ENCODE data around the gene RTTN. TPM values are rescaled to one million over a fixed set of nuclear protein-coding genes. Genes with fewer than 3 reads are reported as not detected.

RTTN gene
- total and polyA plus RNA-seq, 9 of the 15 experiments (the other 6 are each of a cell fraction or from before 2014, with no cell fraction given), result 3.1 to 18.3 (median 10.6) TPM

DNA sequence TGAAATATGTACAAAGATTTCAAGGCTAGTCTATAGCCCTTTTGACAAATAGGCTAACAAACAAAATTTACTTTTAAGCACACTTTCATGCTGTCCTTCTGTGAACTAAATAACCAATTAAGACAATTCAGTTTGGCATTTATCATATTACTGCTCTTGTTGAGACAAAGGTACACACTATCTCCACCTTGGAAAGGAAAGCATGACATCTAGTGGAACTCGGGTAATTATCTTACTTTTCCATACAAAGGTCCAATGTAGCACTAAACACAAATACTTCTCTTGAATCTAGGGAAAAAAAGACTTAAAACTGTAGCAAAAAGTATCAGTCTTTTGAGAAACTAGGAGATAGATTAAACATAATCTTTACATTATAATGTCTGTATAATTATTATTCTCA is 132.8 kb downstream of the RTTN start (continued):
- TF ChIP-seq, protein P1, sequence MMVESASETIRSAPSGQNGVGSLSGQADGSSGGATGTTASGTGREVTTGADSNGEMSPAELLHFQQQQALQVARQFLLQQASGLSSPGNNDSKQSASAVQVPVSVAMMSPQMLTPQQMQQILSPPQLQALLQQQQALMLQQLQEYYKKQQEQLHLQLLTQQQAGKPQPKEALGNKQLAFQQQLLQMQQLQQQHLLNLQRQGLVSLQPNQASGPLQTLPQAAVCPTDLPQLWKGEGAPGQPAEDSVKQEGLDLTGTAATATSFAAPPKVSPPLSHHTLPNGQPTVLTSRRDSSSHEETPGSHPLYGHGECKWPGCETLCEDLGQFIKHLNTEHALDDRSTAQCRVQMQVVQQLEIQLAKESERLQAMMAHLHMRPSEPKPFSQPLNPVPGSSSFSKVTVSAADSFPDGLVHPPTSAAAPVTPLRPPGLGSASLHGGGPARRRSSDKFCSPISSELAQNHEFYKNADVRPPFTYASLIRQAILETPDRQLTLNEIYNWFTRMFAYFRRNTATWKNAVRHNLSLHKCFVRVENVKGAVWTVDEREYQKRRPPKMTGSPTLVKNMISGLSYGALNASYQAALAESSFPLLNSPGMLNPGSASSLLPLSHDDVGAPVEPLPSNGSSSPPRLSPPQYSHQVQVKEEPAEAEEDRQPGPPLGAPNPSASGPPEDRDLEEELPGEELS (CRISPR knock-in tag; IDR thresholded peaks at IDR 0.05; ENCODE audit: borderline replicate concordance), result no peak
- TF ChIP-seq CHD1 (IDR thresholded peaks at IDR 0.05; ENCODE audit: low read length), result no peak
- TF ChIP-seq, protein P2, sequence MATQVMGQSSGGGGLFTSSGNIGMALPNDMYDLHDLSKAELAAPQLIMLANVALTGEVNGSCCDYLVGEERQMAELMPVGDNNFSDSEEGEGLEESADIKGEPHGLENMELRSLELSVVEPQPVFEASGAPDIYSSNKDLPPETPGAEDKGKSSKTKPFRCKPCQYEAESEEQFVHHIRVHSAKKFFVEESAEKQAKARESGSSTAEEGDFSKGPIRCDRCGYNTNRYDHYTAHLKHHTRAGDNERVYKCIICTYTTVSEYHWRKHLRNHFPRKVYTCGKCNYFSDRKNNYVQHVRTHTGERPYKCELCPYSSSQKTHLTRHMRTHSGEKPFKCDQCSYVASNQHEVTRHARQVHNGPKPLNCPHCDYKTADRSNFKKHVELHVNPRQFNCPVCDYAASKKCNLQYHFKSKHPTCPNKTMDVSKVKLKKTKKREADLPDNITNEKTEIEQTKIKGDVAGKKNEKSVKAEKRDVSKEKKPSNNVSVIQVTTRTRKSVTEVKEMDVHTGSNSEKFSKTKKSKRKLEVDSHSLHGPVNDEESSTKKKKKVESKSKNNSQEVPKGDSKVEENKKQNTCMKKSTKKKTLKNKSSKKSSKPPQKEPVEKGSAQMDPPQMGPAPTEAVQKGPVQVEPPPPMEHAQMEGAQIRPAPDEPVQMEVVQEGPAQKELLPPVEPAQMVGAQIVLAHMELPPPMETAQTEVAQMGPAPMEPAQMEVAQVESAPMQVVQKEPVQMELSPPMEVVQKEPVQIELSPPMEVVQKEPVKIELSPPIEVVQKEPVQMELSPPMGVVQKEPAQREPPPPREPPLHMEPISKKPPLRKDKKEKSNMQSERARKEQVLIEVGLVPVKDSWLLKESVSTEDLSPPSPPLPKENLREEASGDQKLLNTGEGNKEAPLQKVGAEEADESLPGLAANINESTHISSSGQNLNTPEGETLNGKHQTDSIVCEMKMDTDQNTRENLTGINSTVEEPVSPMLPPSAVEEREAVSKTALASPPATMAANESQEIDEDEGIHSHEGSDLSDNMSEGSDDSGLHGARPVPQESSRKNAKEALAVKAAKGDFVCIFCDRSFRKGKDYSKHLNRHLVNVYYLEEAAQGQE (IDR thresholded peaks at IDR 0.05; ENCODE audit: borderline replicate concordance), result peak; percentile 60
- TF ChIP-seq, protein P2 (CRISPR knock-in tag; IDR thresholded peaks at IDR 0.05; ENCODE audit: low read depth), result no peak
- no peak for TF ChIP-seq KAT8 (IDR thresholded peaks at IDR 0.05; ENCODE audit: low read depth)
- no peak for TF ChIP-seq ZNF764 (CRISPR knock-in tag; IDR thresholded peaks at IDR 0.05; ENCODE audit: low read depth)
- TF ChIP-seq NONO (IDR thresholded peaks at IDR 0.05; ENCODE audit: low read depth in 2 of 2, low read length in 1 of 2), result no peak
- TF ChIP-seq RBM14 (IDR thresholded peaks at IDR 0.05; ENCODE audit: borderline replicate concordance, insufficient read depth, low read depth, low read length), result no peak
- no peak for TF ChIP-seq FOXJ2 (tag; IDR thresholded peaks at IDR 0.05)
